HepG2 (cell line): Measurements from ENCODE around the gene POM121. TPM values are rescaled to one million over a fixed set of nuclear protein-coding genes. Genes with fewer than 3 reads are reported as not detected.

Experiments used
- ATRX ChIP-seq: sonication (generic); formaldehyde crosslinking; IDR thresholded peaks from 2 replicates; pipeline ENCODE4 v1.4.0; 2020; ENCODE audit warnings: missing genetic modification reagents, borderline replicate concordance
- BHLHE40 ChIP-seq: IDR thresholded peaks from 2 replicates; pipeline ENCODE4 v1.6.1; 2011; ENCODE audit warnings: low read length, improper control_type of control experiment
- CEBPB ChIP-seq: IDR thresholded peaks from 2 replicates; pipeline ENCODE4 v1.6.1; 2011; ENCODE audit warnings: low read depth, low read length, improper control_type of control experiment, borderline replicate concordance
- KLF16 ChIP-seq, 2 experiments: sonication (generic) in 1 of 2; formaldehyde crosslinking in 1 of 2; IDR thresholded peaks; 2 replicates each; pipeline versions ENCODE4 v1.6.1 to v1.8.0; 2016 to 2023; ENCODE audit warnings: missing genetic modification reagents in 2 of 2, missing compliant biosample characterization in 1 of 2
- MEIS2 ChIP-seq: sonication (generic); formaldehyde crosslinking; IDR thresholded peaks from 2 replicates; pipeline ENCODE4 v1.9.0; 2021; ENCODE audit warnings: mild to moderate bottlenecking, missing genetic modification reagents
- MIER2 ChIP-seq: IDR thresholded peaks from 2 replicates; pipeline ENCODE4 v1.6.1; 2016; ENCODE audit warnings: missing biosample characterization, missing genetic modification reagents
- NBN ChIP-seq: fragments of 450-650 bp; conservative IDR thresholded peaks from 2 replicates; pipeline ENCODE4 v1.6.1; 2017
- NKX3-1 ChIP-seq: sonication (generic); formaldehyde crosslinking; IDR thresholded peaks from 2 replicates; pipeline ENCODE4 v1.5.0; 2020; ENCODE audit warnings: missing genetic modification reagents
- RCOR2 ChIP-seq: IDR thresholded peaks from 2 replicates; pipeline ENCODE4 v1.6.1; 2016; ENCODE audit warnings: missing biosample characterization, missing genetic modification reagents
- REXO4 ChIP-seq: sonication (generic); formaldehyde crosslinking; IDR thresholded peaks from 2 replicates; pipeline ENCODE4 v1.8.0; 2022; ENCODE audit warnings: missing genetic modification reagents, mild to moderate bottlenecking, borderline replicate concordance
- SMARCE1 ChIP-seq: fragments of 450-650 bp; IDR thresholded peaks from 2 replicates; pipeline ENCODE4 v1.6.1; 2017; ENCODE audit warnings: borderline replicate concordance
- U2AF2 ChIP-seq: fragments of 200-400 bp; formaldehyde crosslinking; IDR thresholded peaks from 2 replicates; pipeline ENCODE4 v1.6.1; 2017; ENCODE audit warnings: low read depth, mild to moderate bottlenecking, low read length
- WIZ ChIP-seq: sonication (generic); formaldehyde crosslinking; IDR thresholded peaks from 2 replicates; pipeline ENCODE4 v1.5.1; 2020; ENCODE audit warnings: mild to moderate bottlenecking, missing genetic modification reagents
- ZBTB7B ChIP-seq: sonication (generic); formaldehyde crosslinking; IDR thresholded peaks from 2 replicates; pipeline ENCODE4 v1.4.0; 2020; ENCODE audit warnings: missing genetic modification reagents
- ZKSCAN8 ChIP-seq: IDR thresholded peaks from 2 replicates; pipeline ENCODE4 v1.6.1; 2016; ENCODE audit warnings: borderline replicate concordance, missing genetic modification reagents, missing compliant biosample characterization
- ZNF235 ChIP-seq: sonication (generic); formaldehyde crosslinking; IDR thresholded peaks from 2 replicates; pipeline ENCODE4 v1.8.1; 2023; ENCODE audit warnings: mild to moderate bottlenecking, missing genetic modification reagents, borderline replicate concordance
- ZNF430 ChIP-seq: sonication (generic); formaldehyde crosslinking; IDR thresholded peaks from 2 replicates; pipeline ENCODE4 v1.9.0; 2021; ENCODE audit warnings: mild to moderate bottlenecking, missing genetic modification reagents
- ZNF510 ChIP-seq: sonication (generic); formaldehyde crosslinking; IDR thresholded peaks from 2 replicates; pipeline ENCODE4 v1.4.0; 2020; ENCODE audit warnings: low read depth, mild to moderate bottlenecking, missing genetic modification reagents
- ZNF737 ChIP-seq: sonication (generic); formaldehyde crosslinking; IDR thresholded peaks from 2 replicates; pipeline ENCODE4 v1.5.0; 2020; ENCODE audit warnings: missing genetic modification reagents, mild to moderate bottlenecking, borderline replicate concordance
- polyA plus RNA-seq, 8 experiments: library from polyadenylated mRNA; depleted of rRNA in 3 of 8; stranded (reverse) in 7 of 8; unstranded in 1 of 8; fragments of >200 nt; fragmentation: Illumina TruSeq in 4 of 8; extraction: Trizol in 4 of 8; gene quantifications; 2 replicates each; pipeline versions ENCODE4 v1.2.1 to v1.2.3, GENCODE V29; 2011 to 2016; ENCODE audit warnings: low read depth in 4 of 8, missing spikeins in 1 of 8, mixed read lengths in 1 of 8; ENCODE audit not compliant: insufficient read depth in 1 of 8
- total RNA-seq, 5 experiments: library from RNA; depleted of rRNA; stranded (reverse); fragments of >200 nt; fragmentation: Illumina TruSeq; extraction: Trizol; gene quantifications; 2 replicates each; pipeline ENCODE4 v1.2.3, GENCODE V29; 2016; ENCODE audit warnings: low read depth in 1 of 5
- TF ChIP-seq, protein P1 (sequence below): sonication (generic); formaldehyde crosslinking; IDR thresholded peaks from 2 replicates; pipeline ENCODE4 v1.4.0; 2020; ENCODE audit warnings: mild to moderate bottlenecking, missing genetic modification reagents
- TF ChIP-seq, protein P2 (sequence below): fragments of 450-650 bp; IDR thresholded peaks from 2 replicates; pipeline ENCODE4 v1.6.1; 2017; ENCODE audit warnings: mild to moderate bottlenecking
- TF ChIP-seq, protein P3 (sequence below): sonication (generic); formaldehyde crosslinking; IDR thresholded peaks from 2 replicates; pipeline ENCODE4 v1.8.1; 2023; ENCODE audit warnings: mild to moderate bottlenecking, inconsistent platforms, moderate library complexity, missing genetic modification reagents, borderline replicate concordance

The POM121 gene
- total and polyA plus RNA-seq, 2 of the 13 experiments (the other 11 are each of a cell fraction or from before 2014, with no cell fraction given) = 8.4 to 10.3 TPM

DNA sequence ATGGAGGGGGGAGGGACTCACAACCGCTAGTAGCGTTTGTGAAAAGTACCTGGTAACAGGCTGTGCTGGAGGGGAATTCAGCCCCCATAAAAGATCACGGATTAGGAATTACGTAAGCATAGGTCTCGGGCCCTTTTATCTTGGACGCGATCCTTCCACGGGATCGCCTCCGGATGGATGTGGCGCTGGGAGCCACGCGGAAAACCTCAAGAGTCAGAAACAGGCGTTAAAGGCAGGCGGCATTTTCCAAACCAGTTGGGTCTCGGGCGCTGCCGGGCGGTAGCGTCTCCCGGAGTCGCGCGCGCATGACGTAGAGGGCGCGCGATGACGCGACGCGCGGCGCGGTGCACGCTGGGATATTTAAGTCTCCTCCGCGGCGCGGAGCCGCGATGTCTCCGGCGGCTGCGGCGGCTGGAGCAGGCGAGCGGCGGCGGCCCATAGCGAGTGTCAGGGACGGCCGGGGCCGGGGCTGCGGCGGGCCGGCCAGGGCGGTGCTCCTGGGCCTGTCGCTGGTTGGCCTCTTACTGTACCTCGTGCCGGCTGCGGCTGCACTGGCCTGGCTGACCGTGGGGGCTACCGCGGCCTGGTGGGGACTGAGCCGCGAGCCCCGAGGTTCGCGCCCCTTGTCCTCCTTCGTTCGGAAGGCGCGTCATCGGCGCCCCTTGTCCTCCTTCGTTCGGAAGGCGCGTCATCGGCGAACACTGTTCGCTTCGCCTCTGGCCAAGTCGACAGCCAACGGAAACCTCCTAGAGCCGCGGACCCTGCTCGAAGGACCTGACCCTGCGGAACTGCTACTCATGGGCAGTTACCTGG is at the start of gene POM121 (continued):
- TF ChIP-seq, protein P1, sequence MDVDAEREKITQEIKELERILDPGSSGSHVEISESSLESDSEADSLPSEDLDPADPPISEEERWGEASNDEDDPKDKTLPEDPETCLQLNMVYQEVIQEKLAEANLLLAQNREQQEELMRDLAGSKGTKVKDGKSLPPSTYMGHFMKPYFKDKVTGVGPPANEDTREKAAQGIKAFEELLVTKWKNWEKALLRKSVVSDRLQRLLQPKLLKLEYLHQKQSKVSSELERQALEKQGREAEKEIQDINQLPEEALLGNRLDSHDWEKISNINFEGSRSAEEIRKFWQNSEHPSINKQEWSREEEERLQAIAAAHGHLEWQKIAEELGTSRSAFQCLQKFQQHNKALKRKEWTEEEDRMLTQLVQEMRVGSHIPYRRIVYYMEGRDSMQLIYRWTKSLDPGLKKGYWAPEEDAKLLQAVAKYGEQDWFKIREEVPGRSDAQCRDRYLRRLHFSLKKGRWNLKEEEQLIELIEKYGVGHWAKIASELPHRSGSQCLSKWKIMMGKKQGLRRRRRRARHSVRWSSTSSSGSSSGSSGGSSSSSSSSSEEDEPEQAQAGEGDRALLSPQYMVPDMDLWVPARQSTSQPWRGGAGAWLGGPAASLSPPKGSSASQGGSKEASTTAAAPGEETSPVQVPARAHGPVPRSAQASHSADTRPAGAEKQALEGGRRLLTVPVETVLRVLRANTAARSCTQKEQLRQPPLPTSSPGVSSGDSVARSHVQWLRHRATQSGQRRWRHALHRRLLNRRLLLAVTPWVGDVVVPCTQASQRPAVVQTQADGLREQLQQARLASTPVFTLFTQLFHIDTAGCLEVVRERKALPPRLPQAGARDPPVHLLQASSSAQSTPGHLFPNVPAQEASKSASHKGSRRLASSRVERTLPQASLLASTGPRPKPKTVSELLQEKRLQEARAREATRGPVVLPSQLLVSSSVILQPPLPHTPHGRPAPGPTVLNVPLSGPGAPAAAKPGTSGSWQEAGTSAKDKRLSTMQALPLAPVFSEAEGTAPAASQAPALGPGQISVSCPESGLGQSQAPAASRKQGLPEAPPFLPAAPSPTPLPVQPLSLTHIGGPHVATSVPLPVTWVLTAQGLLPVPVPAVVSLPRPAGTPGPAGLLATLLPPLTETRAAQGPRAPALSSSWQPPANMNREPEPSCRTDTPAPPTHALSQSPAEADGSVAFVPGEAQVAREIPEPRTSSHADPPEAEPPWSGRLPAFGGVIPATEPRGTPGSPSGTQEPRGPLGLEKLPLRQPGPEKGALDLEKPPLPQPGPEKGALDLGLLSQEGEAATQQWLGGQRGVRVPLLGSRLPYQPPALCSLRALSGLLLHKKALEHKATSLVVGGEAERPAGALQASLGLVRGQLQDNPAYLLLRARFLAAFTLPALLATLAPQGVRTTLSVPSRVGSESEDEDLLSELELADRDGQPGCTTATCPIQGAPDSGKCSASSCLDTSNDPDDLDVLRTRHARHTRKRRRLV (CRISPR knock-in tag) = no peak
- TF ChIP-seq KLF16 (CRISPR knock-in tag; IDR thresholded peaks at IDR 0.05) (peak in 1 of 2 experiments; percentile 77; a peak in 2 of 4 replicates), RCOR2 (CRISPR knock-in tag) (no peak), ZNF430 (CRISPR knock-in tag) (peak; percentile 53; the same call in 1 of the 2 replicates), BHLHE40 (no peak), CEBPB (no peak), ZNF510 (CRISPR knock-in tag) (no peak), MEIS2 (CRISPR knock-in tag) (peak; percentile 38; the same call in 1 of the 2 replicates), REXO4 (CRISPR knock-in tag) (no peak), ZKSCAN8 (CRISPR knock-in tag) (peak; percentile 44; the same call in 1 of the 2 replicates), MIER2 (CRISPR knock-in tag) (no peak), ZNF235 (CRISPR knock-in tag) (no peak), U2AF2 (no peak), NBN (no peak), ATRX (CRISPR knock-in tag) (no peak), NKX3-1 (no peak), WIZ (CRISPR knock-in tag) (peak; percentile 27; the same call in 1 of the 2 replicates), ZNF737 (CRISPR knock-in tag) (no peak), ZBTB7B (0 out of 2 replicates have a peak, but pooled peaks have one; percentile 36), SMARCE1 (no peak)
- TF ChIP-seq, protein P2, sequence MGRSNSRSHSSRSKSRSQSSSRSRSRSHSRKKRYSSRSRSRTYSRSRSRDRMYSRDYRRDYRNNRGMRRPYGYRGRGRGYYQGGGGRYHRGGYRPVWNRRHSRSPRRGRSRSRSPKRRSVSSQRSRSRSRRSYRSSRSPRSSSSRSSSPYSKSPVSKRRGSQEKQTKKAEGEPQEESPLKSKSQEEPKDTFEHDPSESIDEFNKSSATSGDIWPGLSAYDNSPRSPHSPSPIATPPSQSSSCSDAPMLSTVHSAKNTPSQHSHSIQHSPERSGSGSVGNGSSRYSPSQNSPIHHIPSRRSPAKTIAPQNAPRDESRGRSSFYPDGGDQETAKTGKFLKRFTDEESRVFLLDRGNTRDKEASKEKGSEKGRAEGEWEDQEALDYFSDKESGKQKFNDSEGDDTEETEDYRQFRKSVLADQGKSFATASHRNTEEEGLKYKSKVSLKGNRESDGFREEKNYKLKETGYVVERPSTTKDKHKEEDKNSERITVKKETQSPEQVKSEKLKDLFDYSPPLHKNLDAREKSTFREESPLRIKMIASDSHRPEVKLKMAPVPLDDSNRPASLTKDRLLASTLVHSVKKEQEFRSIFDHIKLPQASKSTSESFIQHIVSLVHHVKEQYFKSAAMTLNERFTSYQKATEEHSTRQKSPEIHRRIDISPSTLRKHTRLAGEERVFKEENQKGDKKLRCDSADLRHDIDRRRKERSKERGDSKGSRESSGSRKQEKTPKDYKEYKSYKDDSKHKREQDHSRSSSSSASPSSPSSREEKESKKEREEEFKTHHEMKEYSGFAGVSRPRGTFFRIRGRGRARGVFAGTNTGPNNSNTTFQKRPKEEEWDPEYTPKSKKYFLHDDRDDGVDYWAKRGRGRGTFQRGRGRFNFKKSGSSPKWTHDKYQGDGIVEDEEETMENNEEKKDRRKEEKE = no peak
- TF ChIP-seq, protein P3, sequence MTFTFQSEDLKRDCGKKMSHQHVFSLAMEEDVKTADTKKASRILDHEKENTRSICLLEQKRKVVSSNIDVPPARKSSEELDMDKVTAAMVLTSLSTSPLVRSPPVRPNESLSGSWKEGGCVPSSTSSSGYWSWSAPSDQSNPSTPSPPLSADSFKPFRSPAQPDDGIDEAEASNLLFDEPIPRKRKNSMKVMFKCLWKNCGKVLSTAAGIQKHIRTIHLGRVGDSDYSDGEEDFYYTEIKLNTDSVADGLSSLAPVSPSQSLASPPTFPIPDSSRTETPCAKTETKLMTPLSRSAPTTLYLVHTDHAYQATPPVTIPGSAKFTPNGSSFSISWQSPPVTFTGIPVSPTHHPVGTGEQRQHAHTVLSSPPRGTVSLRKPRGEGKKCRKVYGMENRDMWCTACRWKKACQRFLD (CRISPR knock-in tag) = 0 out of 2 replicates have a peak, but pooled peaks have one; percentile 51
